Activated CD4-positive, CD25-positive, alpha-beta regulatory T cell treated with anti-CD3 and anti-CD28 coated beads, Interleukin-2, amount 50 U/mL, for 72 hours (primary cell): ENCODE results near the gene PLEKHM2.
A peak's percentile ranks its signal among the peaks of the same experiment; 100 is the strongest.

Source experiments
- DNase-seq: peaks from one replicate; pipeline ENCODE4 v3.0.0; 2021

The PLEKHM2 gene

GRCh38 chr1:15740924-15741850 is 57.1 kb downstream of the PLEKHM2 start:
- DNase-seq = peak; percentile 68

- DNase-seq = no peak
Observed at GRCh38 chr1:15742339-15742801, 58.2 kb downstream of the PLEKHM2 start, which contains the start of gene TMEM82. TSS of gene TMEM82 (plus strand) at chr1:15742499. CDS start at chr1:15742560, 61 bp downstream.

- DNase-seq = no peak
Observed at GRCh38 chr1:15744122-15744679, 60.1 kb downstream of the PLEKHM2 start.

GRCh38 chr1:15747378-15747777 is 63.3 kb downstream of the PLEKHM2 start:
- DNase-seq = no peak

- no peak for DNase-seq
Observed at GRCh38 chr1:15748264-15748663, 64.1 kb downstream of the PLEKHM2 start.

GRCh38 chr1:15748690-15749398 is 64.7 kb downstream of the PLEKHM2 start:
- no peak for DNase-seq

- no peak for DNase-seq
Observed at GRCh38 chr1:15749399-15750291, 65.5 kb downstream of the PLEKHM2 start.

- no peak for DNase-seq
Observed at GRCh38 chr1:15750924-15751323, 66.8 kb downstream of the PLEKHM2 start.

GRCh38 chr1:15751717-15752116 is 67.6 kb downstream of the PLEKHM2 start:
- no peak for DNase-seq

- DNase-seq = no peak
Observed at GRCh38 chr1:15753776-15754175, 69.7 kb downstream of the PLEKHM2 start.

GRCh38 chr1:15755021-15755645 is 71.0 kb downstream of the PLEKHM2 start:
- no peak for DNase-seq

- DNase-seq = no peak
Observed at GRCh38 chr1:15755646-15756040, 71.5 kb downstream of the PLEKHM2 start.

GRCh38 chr1:15756143-15757015 is 72.3 kb downstream of the PLEKHM2 start:
- DNase-seq = no peak

- DNase-seq = no peak
Observed at GRCh38 chr1:15757016-15757543, 73.0 kb downstream of the PLEKHM2 start.

GRCh38 chr1:15757575-15758342 is 73.6 kb downstream of the PLEKHM2 start:
- DNase-seq = no peak

GRCh38 chr1:15758343-15758931 is 74.3 kb downstream of the PLEKHM2 start, which contains the start of gene FBLIM1:
TSS of gene FBLIM1 (plus strand) at chr1:15758795. CDS start at chr1:15764984, 6,189 bp downstream.
- DNase-seq = no peak

- DNase-seq = no peak
Observed at GRCh38 chr1:15758953-15759661, 75.0 kb downstream of the PLEKHM2 start.

GRCh38 chr1:15760520-15761211 is 76.5 kb downstream of the PLEKHM2 start:
- DNase-seq = no peak
